ENCODE data around the gene CD7. TPM values are rescaled to one million over a fixed set of nuclear protein-coding genes. Genes with fewer than 3 reads are reported as not detected.

Gene CD7
- total and polyA plus RNA-seq, 9 of the 15 experiments (the other 6 are each of a cell fraction or from before 2014, with no cell fraction given): 0.21 to 0.35 TPM; not detected in 7

DNA sequence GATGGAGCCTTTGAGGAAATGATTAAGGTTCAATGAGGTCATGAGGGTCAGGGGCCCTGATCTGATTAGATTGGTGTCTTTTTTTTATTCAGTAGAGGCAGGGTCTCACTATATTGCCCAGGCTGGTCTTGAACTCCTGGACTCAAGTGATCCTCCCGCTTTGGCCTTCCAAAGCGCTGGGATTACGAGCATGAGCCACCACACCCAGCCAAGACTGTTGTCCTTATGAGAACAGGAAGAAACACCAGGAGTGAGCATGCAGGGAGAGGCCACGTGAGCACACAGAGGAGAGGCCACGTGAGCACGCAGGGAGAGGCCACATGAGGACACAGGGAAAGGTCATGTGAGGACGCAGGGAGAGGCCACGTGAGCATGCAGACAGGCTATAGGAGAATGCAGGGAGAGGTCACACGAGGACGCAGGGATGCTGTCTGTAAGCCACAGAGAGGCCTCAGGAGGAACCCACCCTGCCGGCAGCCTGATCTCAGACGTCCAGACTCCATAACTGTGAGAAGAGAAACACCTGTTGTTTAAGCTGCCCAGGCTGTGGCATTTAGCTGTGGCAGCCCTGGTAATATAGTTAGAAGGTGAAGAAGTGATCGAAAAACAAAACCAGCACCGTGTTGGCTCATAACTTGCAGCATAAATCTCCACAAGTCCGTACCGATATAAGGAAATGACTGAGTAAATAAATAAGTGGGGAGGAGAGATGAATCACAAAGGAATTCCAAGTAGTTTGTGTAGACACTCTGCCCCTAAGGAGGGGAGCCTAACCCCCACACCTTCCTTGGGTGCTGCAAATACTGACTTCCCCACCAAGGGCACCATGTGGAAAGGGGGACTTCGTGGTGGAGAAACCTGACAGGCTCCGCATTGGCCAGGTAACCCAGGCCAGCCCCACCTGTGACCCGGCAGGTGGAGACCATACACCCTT, 29.3 kb downstream of the CD7 start (continued):
- TF ChIP-seq FIP1L1 (IDR thresholded peaks at IDR 0.05; ENCODE audit: low read depth, low read length, poor library complexity, severe bottlenecking) (no peak), NR2C2 (CRISPR knock-in tag; IDR thresholded peaks at IDR 0.05) (peak; percentile 71; the same call in 1 of the 2 replicates), NR2C2 (tag; IDR thresholded peaks at IDR 0.05) (peak; percentile 88), ZNF175 (CRISPR knock-in tag; IDR thresholded peaks at IDR 0.05; ENCODE audit: low read depth) (0 out of 2 replicates have a peak, but pooled peaks have one; percentile 39), MYC (IDR thresholded peaks at IDR 0.05; ENCODE audit: low read depth, low read length) (peak; percentile 99), MYC (CRISPR knock-in tag; IDR thresholded peaks at IDR 0.05; ENCODE audit: borderline replicate concordance, low read depth) (no peak), ZNF253 (CRISPR knock-in tag; conservative IDR thresholded peaks at IDR 0.05) (no peak), KDM2B (CRISPR knock-in tag; IDR thresholded peaks at IDR 0.05) (no peak), SMARCC2 (IDR thresholded peaks at IDR 0.05; ENCODE audit: low read depth) (no peak), NCOA2 (IDR thresholded peaks at IDR 0.05; ENCODE audit: partially characterized antibody in 2 of 2) (no peak), PYGO2 (tag; IDR thresholded peaks at IDR 0.05) (no peak), ZNF584 (CRISPR knock-in tag; IDR thresholded peaks at IDR 0.05; ENCODE audit: low read depth) (peak; percentile 61)
- TF ChIP-seq, protein P1, sequence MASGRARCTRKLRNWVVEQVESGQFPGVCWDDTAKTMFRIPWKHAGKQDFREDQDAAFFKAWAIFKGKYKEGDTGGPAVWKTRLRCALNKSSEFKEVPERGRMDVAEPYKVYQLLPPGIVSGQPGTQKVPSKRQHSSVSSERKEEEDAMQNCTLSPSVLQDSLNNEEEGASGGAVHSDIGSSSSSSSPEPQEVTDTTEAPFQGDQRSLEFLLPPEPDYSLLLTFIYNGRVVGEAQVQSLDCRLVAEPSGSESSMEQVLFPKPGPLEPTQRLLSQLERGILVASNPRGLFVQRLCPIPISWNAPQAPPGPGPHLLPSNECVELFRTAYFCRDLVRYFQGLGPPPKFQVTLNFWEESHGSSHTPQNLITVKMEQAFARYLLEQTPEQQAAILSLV (tag; IDR thresholded peaks at IDR 0.05): peak; percentile 55; the same call in 1 of the 2 replicates
- TF ChIP-seq, protein P2, sequence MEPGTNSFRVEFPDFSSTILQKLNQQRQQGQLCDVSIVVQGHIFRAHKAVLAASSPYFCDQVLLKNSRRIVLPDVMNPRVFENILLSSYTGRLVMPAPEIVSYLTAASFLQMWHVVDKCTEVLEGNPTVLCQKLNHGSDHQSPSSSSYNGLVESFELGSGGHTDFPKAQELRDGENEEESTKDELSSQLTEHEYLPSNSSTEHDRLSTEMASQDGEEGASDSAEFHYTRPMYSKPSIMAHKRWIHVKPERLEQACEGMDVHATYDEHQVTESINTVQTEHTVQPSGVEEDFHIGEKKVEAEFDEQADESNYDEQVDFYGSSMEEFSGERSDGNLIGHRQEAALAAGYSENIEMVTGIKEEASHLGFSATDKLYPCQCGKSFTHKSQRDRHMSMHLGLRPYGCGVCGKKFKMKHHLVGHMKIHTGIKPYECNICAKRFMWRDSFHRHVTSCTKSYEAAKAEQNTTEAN (CRISPR knock-in tag; IDR thresholded peaks at IDR 0.05): peak; percentile 72; the same call in 1 of the 2 replicates
- TF ChIP-seq, protein P3, sequence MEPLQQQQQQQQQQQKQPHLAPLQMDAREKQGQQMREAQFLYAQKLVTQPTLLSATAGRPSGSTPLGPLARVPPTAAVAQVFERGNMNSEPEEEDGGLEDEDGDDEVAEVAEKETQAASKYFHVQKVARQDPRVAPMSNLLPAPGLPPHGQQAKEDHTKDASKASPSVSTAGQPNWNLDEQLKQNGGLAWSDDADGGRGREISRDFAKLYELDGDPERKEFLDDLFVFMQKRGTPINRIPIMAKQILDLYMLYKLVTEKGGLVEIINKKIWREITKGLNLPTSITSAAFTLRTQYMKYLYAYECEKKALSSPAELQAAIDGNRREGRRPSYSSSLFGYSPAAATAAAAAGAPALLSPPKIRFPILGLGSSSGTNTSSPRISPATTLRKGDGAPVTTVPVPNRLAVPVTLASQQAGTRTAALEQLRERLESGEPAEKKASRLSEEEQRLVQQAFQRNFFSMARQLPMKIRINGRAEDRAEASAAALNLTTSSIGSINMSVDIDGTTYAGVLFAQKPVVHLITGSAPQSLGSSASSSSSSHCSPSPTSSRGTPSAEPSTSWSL (CRISPR knock-in tag; IDR thresholded peaks at IDR 0.05; ENCODE audit: borderline replicate concordance): no peak
- TF ChIP-seq, protein P4, sequence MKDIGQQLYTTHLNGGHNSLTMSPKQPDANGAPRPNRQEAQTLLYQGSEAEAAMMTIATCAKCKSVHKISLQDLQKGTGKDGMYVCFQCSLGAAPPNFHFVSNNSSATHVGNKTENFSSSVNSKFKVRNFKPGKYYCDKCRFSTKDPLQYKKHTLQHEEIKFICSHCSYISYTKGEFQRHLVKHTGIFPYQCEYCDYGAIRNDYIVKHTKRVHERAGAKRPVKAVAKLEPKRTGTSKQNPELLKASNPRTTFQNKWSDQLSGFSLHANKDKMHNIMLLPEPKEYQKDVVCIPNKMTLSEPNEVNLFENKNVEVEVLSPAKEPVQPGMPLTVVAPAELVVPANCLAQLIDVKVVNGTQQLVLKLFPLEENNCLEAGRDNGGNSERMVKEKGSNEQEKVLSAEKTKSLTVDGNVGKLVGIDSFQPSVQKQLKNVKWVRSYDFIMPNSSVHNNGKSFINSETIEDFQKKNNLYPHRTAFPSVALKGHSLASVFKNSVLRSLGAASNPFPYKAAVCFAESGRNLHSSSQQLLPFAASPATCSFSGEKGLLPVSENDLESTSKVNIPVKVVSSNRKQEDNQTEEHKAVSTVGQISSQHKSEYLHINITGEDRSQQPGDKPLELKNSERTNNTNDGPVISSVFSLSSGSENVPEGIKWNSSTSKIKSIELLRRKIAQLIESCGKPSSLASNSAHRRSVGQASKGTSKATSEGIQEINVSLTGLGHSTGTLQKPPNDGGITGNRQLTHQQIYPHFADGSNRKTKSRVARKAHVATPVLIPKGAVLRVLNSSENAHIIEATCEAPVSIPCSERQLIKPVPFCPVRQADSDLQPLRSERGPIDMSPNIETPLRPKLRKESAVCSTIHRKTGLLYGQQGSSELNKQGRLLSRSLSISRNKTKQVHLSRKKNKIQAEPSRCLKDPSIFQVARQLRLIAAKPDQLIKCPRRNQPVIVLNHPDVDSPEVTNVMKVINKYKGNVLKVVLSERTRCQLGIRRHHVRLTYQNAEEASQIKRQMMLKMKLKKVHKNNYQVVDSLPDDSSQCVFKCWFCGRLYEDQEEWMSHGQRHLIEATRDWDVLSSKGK (CRISPR knock-in tag; IDR thresholded peaks at IDR 0.05): no peak
- TF ChIP-seq, protein P5, sequence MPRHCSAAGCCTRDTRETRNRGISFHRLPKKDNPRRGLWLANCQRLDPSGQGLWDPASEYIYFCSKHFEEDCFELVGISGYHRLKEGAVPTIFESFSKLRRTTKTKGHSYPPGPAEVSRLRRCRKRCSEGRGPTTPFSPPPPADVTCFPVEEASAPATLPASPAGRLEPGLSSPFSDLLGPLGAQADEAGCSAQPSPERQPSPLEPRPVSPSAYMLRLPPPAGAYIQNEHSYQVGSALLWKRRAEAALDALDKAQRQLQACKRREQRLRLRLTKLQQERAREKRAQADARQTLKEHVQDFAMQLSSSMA (CRISPR knock-in tag; IDR thresholded peaks at IDR 0.05): no peak

All from K562 (cell line).